SK-N-SH treated with all-trans-retinoic acid at 6 μM for 48 hours (cell line): ENCODE data around the gene MYRF.

ENCODE experiments used
- BACH2 ChIP-seq: fragments of 250-450 bp; sonication (Bioruptor Pico); IDR thresholded peaks from 2 replicates; pipeline ENCODE4 v1.9.0; 2021; ENCODE audit warnings: mild to moderate bottlenecking, borderline replicate concordance
- CSDC2 ChIP-seq: fragments of 250-450 bp; sonication (Bioruptor Pico); IDR thresholded peaks from 2 replicates; pipeline ENCODE4 v1.5.0; 2020; ENCODE audit warnings: mild to moderate bottlenecking, moderate library complexity
- GLIS3 ChIP-seq: fragments of 250-450 bp; sonication (Bioruptor Pico); IDR thresholded peaks from 2 replicates; pipeline ENCODE4 v1.5.0; 2020; ENCODE audit warnings: mild to moderate bottlenecking, moderate library complexity
- RARB ChIP-seq: fragments of 250-450 bp; sonication (Bioruptor Pico); IDR thresholded peaks from 2 replicates; pipeline ENCODE4 v1.8.0; 2021; ENCODE audit warnings: mild to moderate bottlenecking, moderate library complexity
- TCF4 ChIP-seq: fragments of 250-450 bp; sonication (Bioruptor Pico); IDR thresholded peaks from 2 replicates; pipeline ENCODE4 v1.8.0; 2021; ENCODE audit warnings: mild to moderate bottlenecking, moderate library complexity, borderline replicate concordance
- TOX ChIP-seq: fragments of 250-450 bp; sonication (Bioruptor Pico); IDR thresholded peaks from 2 replicates; pipeline ENCODE4 v1.8.0; 2021; ENCODE audit warnings: mild to moderate bottlenecking, moderate library complexity, borderline replicate concordance
- ZFP3 ChIP-seq: fragments of 250-450 bp; sonication (Bioruptor Pico); IDR thresholded peaks from 2 replicates; pipeline ENCODE4 v1.5.0; 2020; ENCODE audit warnings: mild to moderate bottlenecking, moderate library complexity
- TF ChIP-seq, protein P1 (sequence below): fragments of 250-450 bp; sonication (Bioruptor Pico); IDR thresholded peaks from 2 replicates; pipeline ENCODE4 v1.5.1; 2020; ENCODE audit warnings: low read depth, mild to moderate bottlenecking, moderate library complexity
- TF ChIP-seq, protein P2 (sequence below): fragments of 250-450 bp; sonication (Bioruptor Pico); IDR thresholded peaks from 2 replicates; pipeline ENCODE4 v1.8.0; 2021; ENCODE audit warnings: low read depth, mild to moderate bottlenecking, moderate library complexity, borderline replicate concordance
- TF ChIP-seq, protein P3 (sequence below): fragments of 250-450 bp; sonication (Bioruptor Pico); IDR thresholded peaks from 2 replicates; pipeline ENCODE4 v1.8.0; 2020; ENCODE audit warnings: mild to moderate bottlenecking, moderate library complexity, borderline replicate concordance

DNA sequence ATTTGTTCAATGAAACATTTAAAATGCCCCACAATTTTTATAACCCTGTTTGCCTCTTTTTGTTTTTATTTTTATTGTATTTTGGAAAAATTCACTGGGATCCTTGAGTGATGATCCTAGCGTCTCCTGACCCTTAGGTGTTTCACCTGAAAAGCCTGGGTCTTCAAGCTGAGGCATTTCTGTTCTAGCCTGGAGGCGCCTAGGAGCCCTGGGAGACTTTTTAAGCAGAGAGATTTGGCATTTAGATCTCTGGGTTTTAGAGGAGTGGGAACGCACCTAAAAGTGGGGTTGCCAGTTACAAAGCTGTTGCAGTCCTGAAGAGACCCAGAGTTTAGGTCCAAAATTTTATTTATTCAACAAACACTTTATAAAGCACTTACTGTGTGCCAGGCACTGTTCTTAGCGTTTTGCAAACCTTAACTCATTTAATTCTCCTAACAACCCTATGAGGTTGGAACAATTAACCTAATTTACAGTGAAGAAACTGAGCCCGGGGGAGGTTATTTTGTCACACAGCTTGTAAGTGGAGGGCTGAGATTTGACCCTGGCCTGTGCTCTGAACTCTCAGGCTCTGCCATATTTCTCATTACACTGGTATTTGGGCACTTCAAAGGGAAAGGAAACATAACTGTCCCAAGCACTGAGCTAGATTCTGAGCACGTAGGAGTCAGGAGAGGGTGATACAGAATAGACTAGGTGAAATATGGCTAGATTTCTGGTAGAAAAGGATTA lies 65.2 kb downstream of the MYRF start:
- TF ChIP-seq TCF4 (CRISPR knock-in tag) (no peak), RARB (CRISPR knock-in tag) (no peak), CSDC2 (CRISPR knock-in tag) (no peak), TOX (CRISPR knock-in tag) (no peak), GLIS3 (CRISPR knock-in tag) (no peak), ZFP3 (CRISPR knock-in tag) (no peak), BACH2 (CRISPR knock-in tag) (no peak)
- TF ChIP-seq, protein P1, sequence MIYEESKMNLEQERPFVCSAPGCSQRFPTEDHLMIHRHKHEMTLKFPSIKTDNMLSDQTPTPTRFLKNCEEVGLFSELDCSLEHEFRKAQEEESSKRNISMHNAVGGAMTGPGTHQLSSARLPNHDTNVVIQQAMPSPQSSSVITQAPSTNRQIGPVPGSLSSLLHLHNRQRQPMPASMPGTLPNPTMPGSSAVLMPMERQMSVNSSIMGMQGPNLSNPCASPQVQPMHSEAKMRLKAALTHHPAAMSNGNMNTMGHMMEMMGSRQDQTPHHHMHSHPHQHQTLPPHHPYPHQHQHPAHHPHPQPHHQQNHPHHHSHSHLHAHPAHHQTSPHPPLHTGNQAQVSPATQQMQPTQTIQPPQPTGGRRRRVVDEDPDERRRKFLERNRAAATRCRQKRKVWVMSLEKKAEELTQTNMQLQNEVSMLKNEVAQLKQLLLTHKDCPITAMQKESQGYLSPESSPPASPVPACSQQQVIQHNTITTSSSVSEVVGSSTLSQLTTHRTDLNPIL (CRISPR knock-in tag), result no peak
- TF ChIP-seq, protein P2, sequence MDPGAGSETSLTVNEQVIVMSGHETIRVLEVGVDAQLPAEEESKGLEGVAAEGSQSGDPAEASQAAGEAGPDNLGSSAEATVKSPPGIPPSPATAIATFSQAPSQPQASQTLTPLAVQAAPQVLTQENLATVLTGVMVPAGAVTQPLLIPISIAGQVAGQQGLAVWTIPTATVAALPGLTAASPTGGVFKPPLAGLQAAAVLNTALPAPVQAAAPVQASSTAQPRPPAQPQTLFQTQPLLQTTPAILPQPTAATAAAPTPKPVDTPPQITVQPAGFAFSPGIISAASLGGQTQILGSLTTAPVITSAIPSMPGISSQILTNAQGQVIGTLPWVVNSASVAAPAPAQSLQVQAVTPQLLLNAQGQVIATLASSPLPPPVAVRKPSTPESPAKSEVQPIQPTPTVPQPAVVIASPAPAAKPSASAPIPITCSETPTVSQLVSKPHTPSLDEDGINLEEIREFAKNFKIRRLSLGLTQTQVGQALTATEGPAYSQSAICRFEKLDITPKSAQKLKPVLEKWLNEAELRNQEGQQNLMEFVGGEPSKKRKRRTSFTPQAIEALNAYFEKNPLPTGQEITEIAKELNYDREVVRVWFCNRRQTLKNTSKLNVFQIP (CRISPR knock-in tag), result no peak
- TF ChIP-seq, protein P3, sequence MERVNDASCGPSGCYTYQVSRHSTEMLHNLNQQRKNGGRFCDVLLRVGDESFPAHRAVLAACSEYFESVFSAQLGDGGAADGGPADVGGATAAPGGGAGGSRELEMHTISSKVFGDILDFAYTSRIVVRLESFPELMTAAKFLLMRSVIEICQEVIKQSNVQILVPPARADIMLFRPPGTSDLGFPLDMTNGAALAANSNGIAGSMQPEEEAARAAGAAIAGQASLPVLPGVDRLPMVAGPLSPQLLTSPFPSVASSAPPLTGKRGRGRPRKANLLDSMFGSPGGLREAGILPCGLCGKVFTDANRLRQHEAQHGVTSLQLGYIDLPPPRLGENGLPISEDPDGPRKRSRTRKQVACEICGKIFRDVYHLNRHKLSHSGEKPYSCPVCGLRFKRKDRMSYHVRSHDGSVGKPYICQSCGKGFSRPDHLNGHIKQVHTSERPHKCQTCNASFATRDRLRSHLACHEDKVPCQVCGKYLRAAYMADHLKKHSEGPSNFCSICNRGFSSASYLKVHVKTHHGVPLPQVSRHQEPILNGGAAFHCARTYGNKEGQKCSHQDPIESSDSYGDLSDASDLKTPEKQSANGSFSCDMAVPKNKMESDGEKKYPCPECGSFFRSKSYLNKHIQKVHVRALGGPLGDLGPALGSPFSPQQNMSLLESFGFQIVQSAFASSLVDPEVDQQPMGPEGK (CRISPR knock-in tag), result no peak
